Tracheal epithelial cell (primary cell): ENCODE results near the gene MITD1. TPM values are rescaled to one million over a fixed set of nuclear protein-coding genes. Genes with fewer than 3 reads are reported as not detected.

ENCODE experiments used
- total RNA-seq: library from RNA; depleted of rRNA; stranded (reverse); fragments of >200 nt; gene quantifications from 2 replicates; pipeline ENCODE4 v1.2.1, GENCODE V29; 2014

The MITD1 gene
- total RNA-seq = 13.2 and 24.6 TPM in 2 replicates

DNA sequence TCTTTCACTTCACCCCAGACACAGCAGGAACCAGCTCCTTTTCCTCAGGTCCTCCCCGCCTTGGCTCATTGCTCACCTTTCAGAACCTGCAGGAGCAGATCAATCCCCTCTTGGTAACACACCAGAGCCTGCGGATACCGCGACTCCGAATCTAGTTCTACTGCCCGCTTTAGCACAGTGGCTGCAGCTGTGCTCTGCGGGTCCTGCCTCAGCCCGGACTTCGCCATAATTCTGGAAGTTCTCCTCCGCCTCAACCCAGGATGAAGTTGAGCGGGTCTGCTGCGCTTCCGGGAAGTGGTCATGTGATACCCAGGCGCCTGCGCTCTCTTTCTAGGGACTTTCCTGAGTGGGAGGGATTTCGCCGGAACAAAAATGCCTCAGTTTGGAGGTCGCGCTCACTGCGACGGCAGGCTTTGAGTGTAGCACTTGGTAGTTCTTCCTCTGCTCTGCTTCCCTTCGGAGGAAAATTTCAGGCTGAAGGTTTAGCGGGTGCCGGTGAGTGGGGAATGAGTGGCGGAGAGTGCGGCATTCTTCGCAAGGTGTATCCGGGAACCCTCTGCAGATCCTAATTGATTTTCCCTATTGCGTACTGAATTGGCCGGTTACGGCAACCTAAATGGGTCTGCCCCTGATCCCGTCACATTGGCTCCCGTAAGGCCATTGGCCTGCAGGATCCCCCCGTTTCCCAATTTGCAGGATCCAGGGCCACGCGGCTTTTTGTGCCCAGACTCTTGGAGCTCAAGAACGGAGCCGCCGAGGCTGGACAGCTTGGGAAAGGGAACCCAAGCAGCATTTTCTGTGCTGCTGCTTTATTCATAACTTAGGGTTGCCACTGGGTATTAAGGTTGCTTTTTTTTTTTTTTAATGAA lies at the start of gene MITD1, which contains the start of gene MRPL30:
Gene MITD1, minus strand, starts transcription at position 304 of the 869 bp plus-strand sequence. Its CDS starts 77 bp downstream, at position 227.
Gene MRPL30, plus strand, starts transcription at position 430 of the 869 bp plus-strand sequence. CDS start 5,020 bp downstream, outside the sequence.

DNA sequence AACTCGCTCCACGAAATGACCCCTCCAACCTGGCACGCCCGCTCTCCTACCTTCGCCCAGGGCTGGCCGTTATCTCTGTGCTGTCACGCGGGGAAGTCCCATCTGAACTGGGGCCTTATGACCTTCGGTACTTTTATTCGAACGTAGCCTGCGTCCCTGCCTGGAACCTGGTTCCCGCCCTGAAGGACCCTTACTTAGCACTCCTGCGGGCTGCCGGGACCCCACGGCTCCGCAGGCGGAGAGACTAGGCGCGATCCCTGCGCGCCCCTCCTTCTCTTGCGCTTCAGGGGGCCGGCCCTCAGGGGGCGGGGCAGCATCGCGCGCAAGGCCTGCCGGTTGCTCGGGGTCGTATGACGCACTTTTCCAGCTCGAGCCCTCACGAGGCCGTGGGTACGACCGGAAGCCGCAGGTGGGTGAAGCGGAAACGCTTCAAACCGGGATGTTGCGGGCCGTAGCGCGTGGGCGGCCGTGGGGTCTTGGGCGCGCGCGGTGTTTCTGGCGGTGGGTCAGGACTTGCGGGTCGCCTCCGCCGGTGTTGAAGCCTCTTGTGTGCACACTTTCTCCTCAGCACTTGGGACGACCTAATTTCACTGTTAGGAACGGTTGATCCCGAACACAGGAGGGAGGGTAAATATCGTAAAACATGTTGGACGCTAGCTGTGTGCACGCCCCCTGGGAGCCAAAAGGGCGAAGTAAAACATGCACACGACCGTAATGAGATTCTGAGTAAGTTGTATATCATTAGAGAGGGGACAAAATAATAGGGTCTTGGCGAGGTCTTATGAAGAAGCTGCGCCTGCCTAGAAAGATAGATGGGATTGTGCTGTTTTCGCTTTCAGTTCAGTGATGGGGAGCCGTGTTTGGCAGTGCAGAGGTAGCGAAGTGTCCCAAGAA lies 26.0 kb downstream of the MITD1 start, which contains the start of the genes LIPT1 and TSGA10:
Gene LIPT1, plus strand, starts transcription at position 325 of the 894 bp plus-strand sequence. CDS start 6,991 bp downstream, outside the sequence.
Gene TSGA10, minus strand, starts transcription at position 300 of the 894 bp plus-strand sequence. CDS start 45,503 bp downstream, outside the sequence.

DNA sequence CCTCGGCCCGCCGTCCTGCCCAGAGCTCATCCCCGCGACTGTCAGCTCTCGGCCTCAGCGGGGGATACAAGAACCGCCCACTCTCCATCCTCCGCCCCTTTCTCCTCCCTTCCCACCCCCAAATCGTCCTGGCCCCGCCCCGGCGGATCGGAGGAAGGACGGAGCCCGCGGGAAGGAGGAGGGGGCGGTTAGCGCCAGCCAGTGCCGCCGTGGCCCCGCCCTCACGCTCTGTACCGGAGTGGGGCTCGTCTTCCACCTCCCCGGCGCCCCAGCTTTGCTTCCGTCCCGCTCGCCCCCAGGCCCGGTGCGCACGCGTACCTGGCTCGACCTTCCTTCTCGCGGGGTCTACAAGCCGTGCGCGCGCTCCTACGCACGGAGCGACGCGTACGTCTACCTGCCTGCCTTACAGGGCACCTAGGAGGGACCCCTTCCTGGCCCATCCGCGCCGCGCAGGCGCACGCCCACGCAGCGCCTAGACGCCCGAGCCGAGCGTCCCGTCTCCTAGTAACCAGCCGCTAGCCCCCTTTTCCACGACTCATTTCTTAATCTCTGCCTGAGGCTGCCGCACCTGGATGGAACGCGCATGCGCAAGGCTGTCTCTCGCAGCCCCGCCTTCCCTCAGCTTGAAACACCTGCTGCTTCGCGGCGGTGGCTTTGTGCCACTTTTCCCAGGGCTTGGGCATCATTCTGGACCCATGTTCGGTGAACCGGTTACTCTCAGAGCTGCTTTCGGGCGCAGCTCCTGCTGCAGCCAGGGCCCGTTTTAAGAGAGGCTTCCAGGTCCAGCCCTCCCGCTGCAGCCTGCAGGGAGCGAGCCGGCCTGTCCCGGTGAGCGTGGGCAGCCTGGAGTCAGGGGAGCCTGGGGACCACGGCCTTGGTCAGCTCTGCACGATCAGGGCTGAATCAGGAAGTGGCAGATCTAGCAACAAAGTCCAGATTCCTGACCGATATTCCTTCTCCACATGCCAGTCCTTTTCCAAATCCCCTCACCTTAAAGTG lies 39.4 kb downstream of the MITD1 start, which contains the start of gene C2orf15:
Gene C2orf15, plus strand, starts transcription at position 598 of the 999 bp plus-strand sequence. CDS start 8,852 bp downstream, outside the sequence.

Other genes starting within 250 kb of the MITD1 start
- 0.48 and 1.1 TPM in 2 replicates for gene CRACDL, start 244.8 kb downstream of the MITD1 start, total RNA-seq
- gene C2orf15, start 39.4 kb downstream of the MITD1 start, total RNA-seq = 1.7 TPM in 1 of 2 replicates, not detected in the other
- gene TSGA10, start 26.1 kb downstream of the MITD1 start, total RNA-seq = 2.8 and 3.6 TPM in 2 replicates
- 2.4 and 3.6 TPM in 2 replicates for gene LIPT1, start 26.1 kb downstream of the MITD1 start, total RNA-seq
- gene MRPL30, start 126 bp upstream of the MITD1 start, total RNA-seq = 34.5 and 37.1 TPM in 2 replicates
- not detected in 2 replicates for gene LYG2, start 74.6 kb upstream of the MITD1 start, total RNA-seq
- not detected in 2 replicates for gene LYG1, start 120.1 kb upstream of the MITD1 start, total RNA-seq
- gene TXNDC9, start 155.3 kb upstream of the MITD1 start, total RNA-seq = 70.8 and 94.2 TPM in 2 replicates
- 22.8 and 32.0 TPM in 2 replicates for gene EIF5B, start 156.3 kb upstream of the MITD1 start, total RNA-seq